Mucosa of rectum (tissue), 2 donors: Measurements from ENCODE around the gene COBL.

Experiments
- H3K27ac ChIP-seq, 2 donors: one replicate each; pipeline ENCODE4 v1.7.0; 2013; ENCODE audit warnings: inconsistent platforms in 2 of 2, low read depth in 2 of 2, low read length in 2 of 2
- H3K27me3 ChIP-seq, 2 donors: one replicate each; pipeline ENCODE4 v1.7.0; 2013; ENCODE audit warnings: low read length in 2 of 2; ENCODE audit not compliant: control insufficient read depth in 2 of 2, insufficient read depth in 2 of 2
- H3K36me3 ChIP-seq, 2 donors: one replicate each; pipeline ENCODE4 v1.7.0; 2013; ENCODE audit warnings: low read length in 2 of 2; ENCODE audit not compliant: control insufficient read depth in 2 of 2, insufficient read depth in 2 of 2
- H3K4me1 ChIP-seq, 2 donors: one replicate each; pipeline ENCODE4 v1.7.0; 2013; ENCODE audit warnings: low read length in 2 of 2, mild to moderate bottlenecking in 1 of 2; ENCODE audit not compliant: control insufficient read depth in 2 of 2, insufficient read depth in 2 of 2
- H3K4me3 ChIP-seq, 2 donors: one replicate each; pipeline ENCODE4 v1.7.0; 2013; ENCODE audit warnings: low read length in 2 of 2
- H3K9ac ChIP-seq, 2 donors: one replicate each; pipeline ENCODE4 v1.7.0; 2013; ENCODE audit warnings: low read length in 2 of 2, low read depth in 1 of 2, mild to moderate bottlenecking in 1 of 2
- H3K9me3 ChIP-seq, 2 donors: one replicate each; pipeline ENCODE4 v1.7.0; 2013; ENCODE audit warnings: low read length in 2 of 2; ENCODE audit not compliant: control insufficient read depth in 2 of 2
- donor health status: healthy.
- donor health status: Normal muscosa, but diverticular disease.

The COBL gene

DNA sequence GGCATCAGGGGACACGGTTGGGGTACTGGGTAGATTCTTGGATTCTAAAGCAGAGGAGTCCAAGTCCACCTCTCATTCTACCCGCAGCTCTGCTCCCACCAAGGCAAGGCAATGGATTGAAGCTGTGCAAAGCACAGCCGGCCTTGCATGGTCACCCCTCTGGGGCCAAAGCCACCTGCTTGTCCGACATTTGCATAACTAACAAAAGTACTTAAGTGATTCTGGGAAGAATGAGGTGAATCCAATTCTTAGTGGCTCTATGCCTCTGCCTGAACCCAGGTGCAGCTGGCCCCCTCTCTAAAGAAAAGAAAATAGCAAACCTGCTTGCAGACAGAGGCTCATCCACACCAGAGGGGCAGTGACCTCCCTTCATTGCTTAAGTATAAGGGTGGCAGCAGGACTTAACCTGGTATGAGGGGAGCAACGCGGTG, 10.7 kb upstream of the COBL start:
- Histone ChIP-seq H3K4me3 (no peak overlapping the region), H3K4me1 (peaks cover 2 to 7% of the 10 kb centered on the region in 2 donors), H3K9me3 (no peaks in the 10 kb centered on the region), H3K27me3 (no peaks in the 10 kb centered on the region), H3K9ac (no peak overlapping the region), H3K27ac (no peak overlapping the region), H3K36me3 (no peaks in the 10 kb centered on the region)

DNA sequence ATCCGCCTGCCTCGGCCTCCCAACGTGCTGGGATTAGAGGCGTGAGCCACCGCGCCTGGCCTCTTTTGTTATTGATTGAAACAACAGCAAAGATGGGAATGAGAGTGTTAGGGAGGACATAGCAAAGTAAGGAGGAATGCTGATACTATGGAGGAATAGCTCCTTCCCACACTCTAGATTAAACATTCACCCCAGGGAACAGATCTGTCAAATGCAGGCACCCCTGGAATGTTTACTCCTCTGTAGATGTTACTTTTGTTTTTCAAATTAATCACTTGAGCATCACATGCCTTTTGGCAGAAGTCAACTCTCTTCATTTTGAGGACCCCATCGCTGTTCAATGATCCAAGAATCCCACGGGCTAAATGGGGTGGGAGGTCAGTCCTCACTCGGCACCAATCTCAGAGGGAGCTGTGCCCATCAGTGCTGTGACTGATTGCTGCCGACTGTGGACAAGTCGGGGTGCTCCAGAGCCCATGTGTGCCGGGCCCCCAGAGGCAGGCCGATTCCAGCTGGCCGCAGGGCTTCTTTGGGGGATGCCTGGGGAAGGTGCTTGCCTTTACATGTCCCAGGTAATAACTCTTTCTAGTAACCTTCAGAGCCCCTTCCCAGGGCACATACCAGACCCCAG, 10.2 kb upstream of the COBL start:
- Histone ChIP-seq H3K9ac (no peak overlapping the region), H3K4me1 (peaks cover 2 to 7% of the 10 kb centered on the region in 2 donors), H3K9me3 (no peaks in the 10 kb centered on the region), H3K27me3 (no peaks in the 10 kb centered on the region), H3K4me3 (no peak overlapping the region), H3K27ac (no peak overlapping the region), H3K36me3 (no peaks in the 10 kb centered on the region)

DNA sequence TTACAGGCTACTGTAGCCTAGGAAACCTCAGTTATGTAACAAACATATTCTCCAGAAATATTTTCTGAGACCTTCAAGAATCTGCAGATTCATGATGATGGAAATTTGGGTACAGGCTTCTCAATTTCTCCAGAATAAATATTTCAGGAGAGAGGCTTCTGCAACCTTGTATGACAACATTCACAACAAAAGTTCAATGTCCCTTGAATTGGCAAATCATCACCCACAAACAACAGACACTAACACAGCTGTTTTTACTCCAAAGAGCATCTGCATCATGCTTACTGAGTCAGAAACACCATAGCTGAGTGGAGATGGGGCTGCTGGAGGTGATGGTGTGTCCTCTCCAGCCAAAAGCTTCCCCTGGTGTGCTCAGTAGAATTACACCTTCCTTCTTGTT, 9.3 kb upstream of the COBL start:
- H3K36me3 ChIP-seq: no peaks in the 10 kb centered on the region
- no peaks in the 10 kb centered on the region for H3K27me3 ChIP-seq
- H3K27ac ChIP-seq: no peak overlapping the region
- no peak overlapping the region for H3K9ac ChIP-seq
- peaks cover 2 to 7% of the 10 kb centered on the region in 2 donors for H3K4me1 ChIP-seq
- no peaks in the 10 kb centered on the region for H3K9me3 ChIP-seq
- H3K4me3 ChIP-seq: no peak overlapping the region

DNA sequence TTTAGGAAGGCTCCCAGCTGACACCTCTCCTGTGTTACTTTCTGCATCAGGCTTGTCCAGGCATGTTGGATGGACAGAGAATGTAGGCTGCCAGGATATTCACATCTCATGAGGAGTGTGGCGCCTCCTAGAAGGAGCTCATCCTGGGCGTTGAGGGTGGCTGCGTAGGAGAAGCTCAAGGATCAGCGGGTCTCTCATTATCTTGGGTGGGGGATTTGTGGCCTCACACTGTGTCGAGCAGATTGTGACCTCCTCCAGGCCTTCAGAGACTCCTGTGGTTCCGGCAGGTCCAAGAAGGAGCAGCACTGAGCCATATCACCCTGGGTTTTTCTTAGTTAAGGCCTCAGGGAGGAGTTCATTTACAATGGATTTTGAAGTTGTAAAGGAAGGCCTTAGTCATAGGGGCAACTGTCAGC, 8.7 kb upstream of the COBL start:
- Histone ChIP-seq H3K4me3 (no peak overlapping the region), H3K36me3 (no peaks in the 10 kb centered on the region), H3K27me3 (no peaks in the 10 kb centered on the region), H3K27ac (no peak overlapping the region), H3K4me1 (peaks cover 2 to 7% of the 10 kb centered on the region in 2 donors), H3K9ac (no peak overlapping the region), H3K9me3 (no peaks in the 10 kb centered on the region)

DNA sequence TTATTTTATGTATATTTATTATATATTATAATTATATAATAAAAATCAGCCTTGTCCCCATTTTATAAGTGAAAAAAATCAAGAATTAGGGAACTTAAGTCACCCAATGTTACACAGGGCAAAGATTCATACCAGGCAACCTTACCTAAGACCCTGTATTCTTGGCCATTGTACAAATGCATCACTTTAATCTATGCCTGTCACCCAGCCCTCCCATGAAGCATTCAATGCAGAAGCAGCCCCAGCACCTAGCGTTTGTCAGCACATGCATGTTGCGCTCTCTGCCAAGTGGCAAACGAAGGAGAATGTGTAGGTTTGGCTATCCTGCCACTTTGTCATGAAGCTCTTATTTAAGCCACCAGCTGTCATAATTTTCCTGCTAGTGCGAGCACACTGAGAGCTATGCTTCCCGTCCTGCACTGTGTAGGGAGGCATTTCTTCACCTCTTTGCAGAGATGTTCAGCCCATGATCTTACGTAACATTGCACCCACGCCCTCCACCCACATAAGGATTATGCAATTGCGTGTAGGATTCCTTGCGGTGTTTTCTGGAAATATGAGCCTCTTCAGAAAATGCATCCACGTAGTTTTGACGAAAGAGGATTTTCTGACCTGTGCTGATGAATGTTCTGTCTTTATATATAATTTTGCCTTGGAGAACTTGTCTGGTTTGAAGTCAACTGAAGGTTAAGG, 7.7 kb upstream of the COBL start:
- Histone ChIP-seq H3K9me3 (no peaks in the 10 kb centered on the region), H3K9ac (no peak overlapping the region), H3K36me3 (no peaks in the 10 kb centered on the region), H3K4me3 (no peak overlapping the region), H3K27ac (no peak overlapping the region), H3K4me1 (peaks cover 2 to 11% of the 10 kb centered on the region in 2 donors), H3K27me3 (no peaks in the 10 kb centered on the region)

DNA sequence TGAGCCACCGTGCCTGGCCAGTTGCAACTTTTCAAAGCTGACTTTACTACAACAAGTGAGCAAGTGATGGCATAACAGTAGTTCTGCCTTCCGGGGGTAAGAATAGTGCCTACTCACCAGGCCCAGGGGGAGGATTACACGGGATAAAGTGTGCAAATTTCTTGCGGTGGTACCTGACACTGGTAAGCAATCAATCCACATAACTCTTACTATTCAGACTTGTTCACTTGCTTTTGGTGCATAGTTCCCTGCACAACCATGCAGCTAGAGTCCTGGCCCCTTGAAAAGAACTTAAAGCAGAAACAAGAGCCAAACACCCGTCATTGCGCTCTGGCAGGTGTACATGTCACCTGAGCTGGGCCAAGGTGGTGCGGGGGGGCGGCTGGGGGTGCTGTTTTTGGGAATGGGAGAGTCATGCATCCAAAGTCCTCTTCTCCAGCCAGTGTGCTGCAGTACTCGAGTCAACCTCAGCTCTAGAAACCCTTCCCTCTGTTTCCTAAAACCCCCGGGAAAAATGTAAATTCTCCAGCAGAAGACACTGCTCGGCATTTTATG, 5.4 kb upstream of the COBL start:
- Histone ChIP-seq H3K4me1 (peaks cover 10 to 23% of the 10 kb centered on the region in 2 donors), H3K27ac (no peak overlapping the region)

DNA sequence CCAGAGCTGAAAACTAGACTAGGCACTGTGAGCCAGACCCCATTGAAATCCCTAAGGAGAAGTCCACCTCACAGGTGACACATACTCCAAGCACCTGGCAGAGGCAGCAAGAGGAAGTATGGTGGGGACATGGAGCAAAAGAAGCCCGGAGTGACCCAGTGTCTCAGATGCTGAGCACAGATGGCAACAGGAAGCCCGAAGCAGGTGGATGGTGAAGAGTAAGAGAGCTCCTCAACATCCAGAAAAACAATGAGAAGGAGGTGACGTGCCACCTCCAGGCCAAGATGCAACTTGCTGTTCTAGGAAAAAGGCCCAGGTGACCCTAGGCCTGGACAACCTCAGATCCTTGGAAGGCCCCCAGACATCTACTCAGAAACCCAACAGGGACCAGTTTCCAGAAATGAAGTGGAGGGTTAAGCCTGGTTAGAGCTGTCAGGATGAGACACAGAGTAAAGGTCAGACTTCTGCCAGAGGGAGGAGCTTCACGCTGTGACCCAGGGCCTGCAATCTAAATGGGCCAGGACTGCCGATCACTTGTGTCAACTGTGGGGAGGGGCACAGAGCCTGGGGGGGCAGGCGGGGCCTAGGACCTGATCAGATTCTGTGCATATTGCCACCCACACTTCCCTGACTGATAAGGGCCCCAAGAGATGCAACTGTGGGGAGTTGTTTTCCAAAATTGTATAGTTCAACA, 2.4 kb upstream of the COBL start:
- H3K9ac ChIP-seq: no peak overlapping the region
- H3K4me3 ChIP-seq: peak overlapping the region in 1 of 2 donors; percentile 13
- no peaks in the 10 kb centered on the region for H3K9me3 ChIP-seq
- no peaks in the 10 kb centered on the region for H3K27me3 ChIP-seq
- H3K27ac ChIP-seq: peak overlapping the region; percentile 67 to 71
- H3K36me3 ChIP-seq: no peaks in the 10 kb centered on the region
- peaks cover 10 to 30% of the 10 kb centered on the region in 2 donors for H3K4me1 ChIP-seq

More for the DNA sequence above, 5.4 kb upstream of the COBL start:
- Histone ChIP-seq H3K27me3 (no peaks in the 10 kb centered on the region), H3K36me3 (no peaks in the 10 kb centered on the region), H3K9ac (no peak overlapping the region), H3K4me3 (no peak overlapping the region), H3K9me3 (no peaks in the 10 kb centered on the region)

DNA sequence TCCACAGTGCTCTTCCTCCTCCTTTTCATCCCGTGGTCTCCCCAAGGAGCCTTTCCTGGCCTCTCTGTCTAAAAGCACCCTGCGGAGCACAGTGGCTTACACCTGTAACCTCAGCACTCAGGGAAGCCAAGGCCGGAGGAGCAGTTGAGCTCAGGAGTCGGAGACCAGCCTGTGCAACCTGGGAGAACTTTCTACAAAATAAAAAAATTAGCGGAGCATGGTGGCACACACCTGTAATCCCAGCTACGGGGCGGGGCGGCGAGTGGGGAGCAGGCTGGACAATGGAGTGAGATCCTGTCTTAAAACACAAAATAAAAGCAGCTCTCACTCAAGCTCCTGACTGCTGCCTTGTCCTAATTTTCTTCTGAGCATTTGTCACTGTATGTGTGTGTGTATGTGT, 1.4 kb upstream of the COBL start:
- peak overlapping the region in 1 of 2 donors; percentile 73 for H3K27ac ChIP-seq
- H3K9ac ChIP-seq: peak overlapping the region in 1 of 2 donors; percentile 88
- no peaks in the 10 kb centered on the region for H3K9me3 ChIP-seq
- no peaks in the 10 kb centered on the region for H3K36me3 ChIP-seq
- no peaks in the 10 kb centered on the region for H3K27me3 ChIP-seq
- H3K4me3 ChIP-seq: peak overlapping the region in 1 of 2 donors; percentile 62
- H3K4me1 ChIP-seq: peaks cover 10 to 30% of the 10 kb centered on the region in 2 donors

DNA sequence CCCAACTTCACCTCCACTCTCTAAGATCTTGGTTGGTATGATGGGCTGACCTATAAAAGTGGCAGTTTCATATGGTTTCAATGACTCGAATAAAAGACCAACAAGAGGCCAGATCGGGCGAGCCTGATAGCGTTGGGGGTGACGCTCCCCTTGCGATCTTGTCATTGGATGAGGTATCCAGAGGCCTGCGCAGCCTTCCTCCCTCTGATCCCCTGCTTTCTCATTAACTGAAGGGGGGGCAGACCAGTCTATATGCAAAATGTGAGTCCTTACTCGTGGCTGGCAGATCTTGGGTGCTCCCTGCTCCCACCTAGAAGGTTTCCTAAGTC, 937 bp upstream of the COBL start:
- Histone ChIP-seq H3K9me3 (no peaks in the 10 kb centered on the region), H3K27ac (peak overlapping the region; percentile 73 to 82), H3K9ac (peak overlapping the region; percentile 27 to 88), H3K4me3 (peak overlapping the region; percentile 62 to 79), H3K4me1 (peaks cover 10 to 30% of the 10 kb centered on the region in 2 donors), H3K27me3 (no peaks in the 10 kb centered on the region), H3K36me3 (no peaks in the 10 kb centered on the region)

DNA sequence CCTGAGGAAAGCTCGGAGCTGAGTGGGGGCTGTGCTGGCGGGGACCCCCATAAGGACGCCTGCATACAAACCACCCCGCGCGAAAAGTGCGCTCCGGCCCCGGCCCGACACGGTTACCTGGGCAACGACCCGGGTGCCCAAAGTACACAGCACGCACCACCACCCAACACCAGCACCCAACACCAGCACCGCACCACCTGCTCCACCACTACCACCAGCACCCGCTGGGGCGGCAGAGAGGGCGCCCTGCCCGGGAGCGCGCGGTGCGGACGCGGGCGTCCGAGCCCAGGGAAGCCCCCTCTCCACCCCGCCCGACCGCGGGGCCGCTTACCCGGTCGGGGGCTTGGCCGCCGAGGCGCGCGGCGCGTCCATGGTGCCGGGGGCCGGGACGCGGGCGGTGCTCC, 345 bp downstream of the COBL start:
- H3K27ac ChIP-seq: peak overlapping the region; percentile 83 to 84
- peak overlapping the region; percentile 68 to 88 for H3K9ac ChIP-seq
- H3K27me3 ChIP-seq: no peaks in the 10 kb centered on the region

More for the DNA sequence above, 345 bp downstream of the COBL start:
- Histone ChIP-seq H3K4me1 (peaks cover 10 to 30% of the 10 kb centered on the region in 2 donors), H3K36me3 (no peaks in the 10 kb centered on the region), H3K4me3 (peak overlapping the region; percentile 83 to 89), H3K9me3 (no peaks in the 10 kb centered on the region)
